Neuronal stem cell (in vitro differentiated cells): ENCODE measurements around the gene DDAH1.

Experiments used
- DNase-seq: peaks from one replicate; pipeline ENCODE4 v3.0.0-alpha.2; 2013; ENCODE audit warnings: low spot score
- H2AFZ ChIP-seq: one replicate; pipeline ENCODE4 v1.6.1; 2013; ENCODE audit warnings: mild to moderate bottlenecking, low read length, inconsistent platforms
- H2AK5ac ChIP-seq: 2 replicates; pipeline ENCODE4 v1.6.1; 2013; ENCODE audit warnings: low read depth, mild to moderate bottlenecking, inconsistent platforms, low read length, moderate library complexity, mixed read lengths
- H2BK120ac ChIP-seq: 2 replicates; pipeline ENCODE4 v1.6.1; 2013; ENCODE audit warnings: low read depth, mild to moderate bottlenecking, inconsistent platforms, low read length, moderate library complexity, mixed read lengths
- H2BK12ac ChIP-seq: one replicate; pipeline ENCODE4 v1.6.1; 2013; ENCODE audit warnings: low read length, inconsistent platforms
- H2BK15ac ChIP-seq: 2 replicates; pipeline ENCODE4 v1.6.1; 2013; ENCODE audit warnings: mild to moderate bottlenecking, low read length, inconsistent platforms, mixed read lengths
- H2BK5ac ChIP-seq: one replicate; pipeline ENCODE4 v1.6.1; 2013; ENCODE audit warnings: inconsistent platforms, mild to moderate bottlenecking, low read length, moderate library complexity
- H3K14ac ChIP-seq: one replicate; pipeline ENCODE4 v1.6.1; 2013; ENCODE audit warnings: low read length, inconsistent platforms
- H3K18ac ChIP-seq: 2 replicates; pipeline ENCODE4 v1.6.1; 2013; ENCODE audit warnings: low read length, inconsistent platforms
- H3K23ac ChIP-seq: 2 replicates; pipeline ENCODE4 v1.6.1; 2013; ENCODE audit warnings: low read depth, mild to moderate bottlenecking, mixed read lengths, low read length, inconsistent platforms; ENCODE audit not compliant: poor library complexity
- H3K27ac ChIP-seq: replicated peaks from 3 replicates; pipeline ENCODE4 v1.5.1; 2013; ENCODE audit warnings: low read length, inconsistent platforms
- H3K27me3 ChIP-seq, 3 experiments: 2 replicates each; pipeline ENCODE4 v1.6.1; 2013; ENCODE audit warnings: low read length in 3 of 3, mild to moderate bottlenecking in 2 of 3, inconsistent platforms in 1 of 3, low read depth in 1 of 3, mixed read lengths in 1 of 3, moderate library complexity in 1 of 3; ENCODE audit not compliant: control insufficient read depth in 3 of 3, insufficient read depth in 3 of 3
- H3K36me3 ChIP-seq, 2 donors: replicated peaks in 1 of 2; 2 replicates each; pipeline ENCODE4 v1.6.1; 2013; ENCODE audit warnings: low read length in 2 of 2; ENCODE audit not compliant: control insufficient read depth in 2 of 2, insufficient read depth in 2 of 2
- H3K4ac ChIP-seq: 2 replicates; pipeline ENCODE4 v1.6.1; 2013; ENCODE audit warnings: inconsistent platforms, mild to moderate bottlenecking, low read length, moderate library complexity
- H3K4me1 ChIP-seq, 2 donors: 1 replicate in 1 of 2; 2 replicates in 1 of 2; pipeline ENCODE4 v1.6.1; 2013; ENCODE audit warnings: low read length in 2 of 2, low read depth in 1 of 2; ENCODE audit not compliant: control insufficient read depth in 2 of 2, insufficient read depth in 1 of 2
- H3K4me2 ChIP-seq: one replicate; pipeline ENCODE4 v1.6.1; 2013; ENCODE audit warnings: mild to moderate bottlenecking, low read length, inconsistent platforms; ENCODE audit not compliant: insufficient read depth, poor library complexity, severe bottlenecking
- H3K4me3 ChIP-seq, 2 donors: 2 replicates each; pipeline ENCODE4 v1.5.1; 2013; ENCODE audit warnings: low read length in 2 of 2, mild to moderate bottlenecking in 2 of 2, inconsistent platforms in 1 of 2, moderate library complexity in 1 of 2
- H3K79me1 ChIP-seq: one replicate; pipeline ENCODE4 v1.6.1; 2013; ENCODE audit warnings: low read depth, mild to moderate bottlenecking, inconsistent platforms, low read length, moderate library complexity
- H3K9ac ChIP-seq: one replicate; pipeline ENCODE4 v1.6.1; 2013; ENCODE audit warnings: mild to moderate bottlenecking, low read depth, low read length, inconsistent platforms; ENCODE audit not compliant: poor library complexity
- H3K9me3 ChIP-seq, 2 donors: replicated peaks in 1 of 2; 2 replicates each; pipeline versions ENCODE3 to v1.6.1; 2013; ENCODE audit warnings: low read length in 2 of 2, mild to moderate bottlenecking in 2 of 2, inconsistent platforms in 1 of 2, low read depth in 1 of 2, mixed read lengths in 1 of 2, moderate library complexity in 1 of 2; ENCODE audit not compliant: control insufficient read depth in 2 of 2, insufficient read depth in 1 of 2
- H4K8ac ChIP-seq: one replicate; pipeline ENCODE4 v1.6.1; 2013; ENCODE audit warnings: low read depth, mild to moderate bottlenecking, inconsistent platforms, low read length, moderate library complexity
- H4K91ac ChIP-seq: one replicate; pipeline ENCODE4 v1.6.1; 2013; ENCODE audit warnings: low read length, low read depth, mild to moderate bottlenecking, inconsistent platforms; ENCODE audit not compliant: poor library complexity
- WGBS, 2 donors: extraction: QIAGEN DNeasy Blood & Tissue Kit; methylation state at CpG; one replicate each; pipeline ENCODE4 v1.1.7; 2013; ENCODE audit warnings: missing lambda C conversion rate in 2 of 2, mixed read lengths in 1 of 2; ENCODE audit not compliant: insufficient read length in 2 of 2, insufficient replicate concordance in 1 of 2; ENCODE audit errors: extremely low coverage in 2 of 2; 5-methylcytosine and 5-hydroxymethylcytosine counted together

The DDAH1 gene

GRCh38 chr1:85344256-85344694 is 120.7 kb downstream of the DDAH1 start:
- Histone ChIP-seq H2BK5ac (no peak overlapping the region), H3K14ac (no peak overlapping the region), H3K23ac (no peak overlapping the region), H2AFZ (no peak overlapping the region), H3K4me1 (peaks cover 0 to 11% of the 10 kb centered on the region in 2 donors), H3K9ac (no peak overlapping the region), H2AK5ac (no peak overlapping the region), H2BK120ac (no peak overlapping the region), H4K8ac (no peak overlapping the region), H3K4ac (no peak overlapping the region), H4K91ac (no peak overlapping the region), H3K36me3 (peaks cover 0 to 17% of the 10 kb centered on the region in 2 donors), H3K4me2 (no peak overlapping the region), H2BK12ac (no peak overlapping the region), H3K27ac (no peak overlapping the region), H2BK15ac (no peak overlapping the region), H3K9me3 (no peaks in the 10 kb centered on the region), H3K18ac (no peak overlapping the region), H3K4me3 (no peak overlapping the region), H3K27me3 (no peaks in the 10 kb centered on the region), H3K79me1 (no peaks in the 10 kb centered on the region)
- WGBS, 2 donors, result no CpG with 5 or more reads among the region's 3 CpGs
- no peak for DNase-seq

GRCh38 chr1:85343612-85344255 is 121.2 kb downstream of the DDAH1 start:
- peaks cover 0 to 12% of the 10 kb centered on the region in 2 donors for H3K36me3 ChIP-seq
- no peak overlapping the region for H3K18ac ChIP-seq
- no peak overlapping the region for H2AFZ ChIP-seq
- H4K8ac ChIP-seq, result no peak overlapping the region
- H3K14ac ChIP-seq, result no peak overlapping the region
- H3K9ac ChIP-seq, result no peak overlapping the region
- no peaks in the 10 kb centered on the region for H3K9me3 ChIP-seq
- H2BK5ac ChIP-seq, result no peak overlapping the region
- H3K27me3 ChIP-seq, result no peaks in the 10 kb centered on the region
- H2BK12ac ChIP-seq, result no peak overlapping the region
- H3K4me2 ChIP-seq, result no peak overlapping the region
- H2AK5ac ChIP-seq, result no peak overlapping the region
- no peak overlapping the region for H3K4ac ChIP-seq
- H4K91ac ChIP-seq, result no peak overlapping the region
- H3K4me3 ChIP-seq, result no peak overlapping the region
- H2BK15ac ChIP-seq, result no peak overlapping the region
- DNase-seq, result no peak
- WGBS, 2 donors, result no CpG with 5 or more reads among the region's 1 CpG
- peaks cover 0 to 11% of the 10 kb centered on the region in 2 donors for H3K4me1 ChIP-seq
- H3K79me1 ChIP-seq, result no peaks in the 10 kb centered on the region
- H3K23ac ChIP-seq, result no peak overlapping the region
- no peak overlapping the region for H2BK120ac ChIP-seq
- no peak overlapping the region for H3K27ac ChIP-seq

- Histone ChIP-seq H3K14ac (no peak overlapping the region), H2BK5ac (no peak overlapping the region), H3K4me3 (no peak overlapping the region), H3K36me3 (peaks cover 0 to 8% of the 10 kb centered on the region in 2 donors), H3K79me1 (no peaks in the 10 kb centered on the region), H3K23ac (no peak overlapping the region), H2BK12ac (no peak overlapping the region), H3K9ac (no peak overlapping the region), H3K9me3 (no peaks in the 10 kb centered on the region), H3K27ac (no peak overlapping the region), H3K27me3 (no peaks in the 10 kb centered on the region), H4K91ac (no peak overlapping the region), H3K4ac (no peak overlapping the region), H4K8ac (no peak overlapping the region), H3K4me1 (peaks cover 0 to 11% of the 10 kb centered on the region in 2 donors), H3K18ac (no peak overlapping the region), H2AK5ac (no peak overlapping the region), H2BK15ac (no peak overlapping the region), H2BK120ac (no peak overlapping the region), H3K4me2 (no peak overlapping the region), H2AFZ (no peak overlapping the region)
- DNase-seq, result no peak
- no CpG with 5 or more reads among the region's 1 CpG for WGBS, 2 donors
Observed at GRCh38 chr1:85343213-85343611, 121.7 kb downstream of the DDAH1 start.

- Histone ChIP-seq H3K4me1 (peaks cover 0 to 11% of the 10 kb centered on the region in 2 donors), H3K18ac (no peak overlapping the region), H3K4ac (no peak overlapping the region), H3K27me3 (no peaks in the 10 kb centered on the region), H3K23ac (no peak overlapping the region), H2BK120ac (no peak overlapping the region), H4K8ac (no peak overlapping the region), H2AFZ (no peak overlapping the region), H2BK15ac (no peak overlapping the region), H3K4me3 (no peak overlapping the region), H3K27ac (no peak overlapping the region), H2BK12ac (no peak overlapping the region), H2BK5ac (no peak overlapping the region), H3K79me1 (no peaks in the 10 kb centered on the region), H4K91ac (no peak overlapping the region), H3K9me3 (no peaks in the 10 kb centered on the region), H2AK5ac (no peak overlapping the region), H3K14ac (no peak overlapping the region), H3K9ac (no peak overlapping the region), H3K36me3 (peaks cover 0 to 2% of the 10 kb centered on the region in 2 donors), H3K4me2 (no peak overlapping the region)
- DNase-seq, result no peak
Observed at GRCh38 chr1:85342207-85342606, 122.8 kb downstream of the DDAH1 start.
